GM11168 (cell line): ENCODE results near the gene COBL.

Experiments
- in situ Hi-C: fragments of 300-500 bp; cut with MboI; formaldehyde crosslinking; loops from one replicate; pipeline ENCODE4 v1.12.0; 2022; ENCODE audit warnings: low sequenced_read_pairs; ENCODE audit not compliant: unreplicated experiment

COBL gene

GRCh38 chr7:51134013-51134441 lies 182.6 kb downstream of the COBL start:
- in situ Hi-C loops: no loop called here

GRCh38 chr7:51132661-51133060 lies 183.9 kb downstream of the COBL start:
- in situ Hi-C loops: no loop called here

GRCh38 chr7:51129527-51130472 lies 186.8 kb downstream of the COBL start:
- in situ Hi-C loops: no loop called here

GRCh38 chr7:51128545-51129435 lies 187.8 kb downstream of the COBL start:
- in situ Hi-C loops: no loop called here

GRCh38 chr7:51127618-51127904 lies 189.0 kb downstream of the COBL start:
- in situ Hi-C loops: no loop called here

- in situ Hi-C loops: no loop called here
Observed at GRCh38 chr7:51126813-51127617, 189.6 kb downstream of the COBL start.

- in situ Hi-C loops: no loop called here
Observed at GRCh38 chr7:51126324-51126723, 190.3 kb downstream of the COBL start.

GRCh38 chr7:51124321-51124720 lies 192.3 kb downstream of the COBL start:
- in situ Hi-C loops: no loop called here

GRCh38 chr7:51123322-51124019 lies 193.1 kb downstream of the COBL start:
- in situ Hi-C loops: no loop called here

GRCh38 chr7:51121931-51122425 lies 194.6 kb downstream of the COBL start:
- in situ Hi-C loops: no loop called here

- in situ Hi-C loops: no loop called here
Observed at GRCh38 chr7:51121036-51121790, 195.4 kb downstream of the COBL start.

- in situ Hi-C loops: no loop called here
Observed at GRCh38 chr7:51118628-51119027, 198.0 kb downstream of the COBL start.

- in situ Hi-C loops: no loop called here
Observed at GRCh38 chr7:51114501-51114900, 202.1 kb downstream of the COBL start.

GRCh38 chr7:51113962-51114361 lies 202.6 kb downstream of the COBL start:
- in situ Hi-C loops: no loop called here

GRCh38 chr7:51113560-51113959 lies 203.0 kb downstream of the COBL start:
- in situ Hi-C loops: no loop called here

- in situ Hi-C loops: no loop called here
Observed at GRCh38 chr7:51111241-51111940, 205.2 kb downstream of the COBL start.

- in situ Hi-C loops: no loop called here
Observed at GRCh38 chr7:51108134-51108533, 208.5 kb downstream of the COBL start.

- in situ Hi-C loops: no loop called here
Observed at GRCh38 chr7:51104278-51104677, 212.3 kb downstream of the COBL start.
